ENCODE data around the gene MED27. TPM values are rescaled to one million over a fixed set of nuclear protein-coding genes. Genes with fewer than 3 reads are reported as not detected.

The MED27 gene
- total RNA-seq, 1 experiment from 2014 or later = 30.4 TPM

GRCh38 chr9:131826053-131826452 is 253.6 kb downstream of the MED27 start:
- BruUV-seq (replicated peaks) = no TSS peak

DNA sequence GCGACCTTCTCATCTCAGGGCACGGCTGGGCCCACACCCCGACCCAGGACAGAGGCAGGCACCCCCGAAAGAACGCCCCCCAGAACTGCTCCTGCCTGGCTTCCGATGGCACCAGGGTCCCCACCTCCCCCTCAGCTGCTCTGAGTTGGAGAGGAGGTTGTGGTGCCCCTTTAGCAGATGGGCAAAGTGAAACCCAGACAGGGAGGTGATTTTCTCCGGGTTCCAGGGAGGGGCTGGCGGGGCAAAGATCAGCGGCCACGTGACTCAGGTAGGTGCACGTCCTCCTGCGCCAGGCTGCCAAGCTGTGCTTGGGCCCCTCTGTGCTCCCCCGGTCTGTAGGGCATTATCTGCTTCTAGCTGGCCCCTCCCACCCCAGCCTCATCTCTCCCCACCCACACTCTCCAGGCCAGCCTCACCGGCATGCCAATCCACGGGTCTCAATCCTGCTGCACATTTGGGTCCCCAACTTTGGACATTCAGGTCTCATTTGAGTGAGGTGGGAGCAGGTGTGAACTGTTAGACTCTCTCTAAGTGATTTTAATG is 254.6 kb downstream of the MED27 start:
- no peak for TF ChIP-seq CTCF (IDR thresholded peaks at IDR 0.05; ENCODE audit: insufficient read depth in 1 of 2, low read depth in 1 of 2, low read length in 1 of 2, severe bottlenecking in 1 of 2, unreplicated experiment in 1 of 2)
- Mint-ChIP-seq H3K36me3 (ENCODE audit: insufficient read depth, unreplicated experiment) (no peaks in the 10 kb centered on the region), H3K9me3 (ENCODE audit: unreplicated experiment) (no peaks in the 10 kb centered on the region), H3K27me3 (ENCODE audit: insufficient read depth, unreplicated experiment) (peaks cover 26% of the 10 kb centered on the region), H3K4me1 (ENCODE audit: low read depth, unreplicated experiment) (no peaks in the 10 kb centered on the region), H3K27ac (ENCODE audit: unreplicated experiment) (no peak overlapping the region), H3K4me3 (ENCODE audit: unreplicated experiment) (no peak overlapping the region)
- H3K27me3 ChIP-seq (replicated peaks; ENCODE audit: control insufficient read depth, insufficient read depth, low read length) = peaks cover 1% of the 10 kb centered on the region
- H3K36me3 ChIP-seq (ENCODE audit: control insufficient read depth, insufficient read depth, low read length) = no peaks in the 10 kb centered on the region
- no TSS peak for BruUV-seq (replicated peaks)
- DNase-seq = no peak
- no peaks in the 10 kb centered on the region for H3K4me1 ChIP-seq
- no peak overlapping the region for H3K4me3 ChIP-seq (ENCODE audit: low read depth, low read length)
- ChIA-PET POLR2A (no interaction called here), CTCF (no interaction called here)
- intact Hi-C loops (cut with micrococcal nuclease; ENCODE audit: unreplicated experiment) = no loop called here
- no peaks in the 10 kb centered on the region for H3K9me3 ChIP-seq

More at GRCh38 chr9:131826053-131826452, 253.6 kb downstream of the MED27 start:
- no peaks in the 10 kb centered on the region for H3K9me3 ChIP-seq
- no peaks in the 10 kb centered on the region for H3K4me1 ChIP-seq
- H3K4me3 ChIP-seq (ENCODE audit: low read depth, low read length) = no peak overlapping the region
- no peak for DNase-seq
- no peak overlapping the region for H3K27ac Mint-ChIP-seq (ENCODE audit: unreplicated experiment)
- no peaks in the 10 kb centered on the region for H3K4me1 Mint-ChIP-seq (ENCODE audit: low read depth, unreplicated experiment)
- peaks cover 23% of the 10 kb centered on the region for H3K27me3 Mint-ChIP-seq (ENCODE audit: insufficient read depth, unreplicated experiment)
- H3K9me3 Mint-ChIP-seq (ENCODE audit: unreplicated experiment) = no peaks in the 10 kb centered on the region
- no peaks in the 10 kb centered on the region for H3K36me3 ChIP-seq (ENCODE audit: control insufficient read depth, insufficient read depth, low read length)
- H3K27me3 ChIP-seq (replicated peaks; ENCODE audit: control insufficient read depth, insufficient read depth, low read length) = peaks cover 1% of the 10 kb centered on the region
- ChIA-PET POLR2A (no interaction called here), CTCF (no interaction called here)
- no peaks in the 10 kb centered on the region for H3K36me3 Mint-ChIP-seq (ENCODE audit: insufficient read depth, unreplicated experiment)
- H3K4me3 Mint-ChIP-seq (ENCODE audit: unreplicated experiment) = no peak overlapping the region
- intact Hi-C loops (cut with micrococcal nuclease; ENCODE audit: unreplicated experiment) = no loop called here
- no peak for TF ChIP-seq CTCF (IDR thresholded peaks at IDR 0.05; ENCODE audit: insufficient read depth in 1 of 2, low read depth in 1 of 2, low read length in 1 of 2, severe bottlenecking in 1 of 2, unreplicated experiment in 1 of 2)

DNA sequence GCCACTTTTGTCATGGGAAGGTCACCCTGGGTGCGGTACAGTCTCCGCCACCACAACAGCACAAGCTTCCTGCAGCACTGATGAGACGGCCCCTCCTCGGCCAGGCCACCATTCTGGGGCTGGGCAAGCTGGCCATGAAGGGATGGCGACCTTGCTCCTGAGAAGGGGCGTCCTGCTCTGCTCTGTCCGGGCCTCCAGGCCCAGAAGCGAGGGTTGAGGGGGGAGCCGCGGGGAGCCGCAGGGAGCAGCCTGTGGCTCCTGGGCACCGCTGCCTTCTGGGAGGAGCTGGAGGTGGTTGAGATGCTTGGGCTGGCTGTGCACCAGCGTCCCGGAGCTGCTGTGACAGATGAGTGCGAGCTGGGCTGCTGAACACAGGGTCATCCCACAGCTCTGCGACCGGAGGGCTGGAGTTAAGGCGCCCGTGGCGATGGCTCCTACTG is 255.5 kb downstream of the MED27 start:
- ChIA-PET CTCF (interaction anchor here (0.6 kb wide), 1 partner anchor 450 kb away, joined by 3 read pairs; no protein-coding TSS in a partner anchor), POLR2A (no interaction called here)
- intact Hi-C loops (cut with micrococcal nuclease; ENCODE audit: unreplicated experiment) = no loop called here
- no peak overlapping the region for H3K4me3 ChIP-seq (ENCODE audit: low read depth, low read length)
- Mint-ChIP-seq H3K27me3 (ENCODE audit: insufficient read depth, unreplicated experiment) (peaks cover 27% of the 10 kb centered on the region), H3K9me3 (ENCODE audit: unreplicated experiment) (no peaks in the 10 kb centered on the region), H3K4me3 (ENCODE audit: unreplicated experiment) (no peak overlapping the region), H3K36me3 (ENCODE audit: insufficient read depth, unreplicated experiment) (no peaks in the 10 kb centered on the region), H3K4me1 (ENCODE audit: low read depth, unreplicated experiment) (no peaks in the 10 kb centered on the region), H3K27ac (ENCODE audit: unreplicated experiment) (no peak overlapping the region)
- H3K27me3 ChIP-seq (replicated peaks; ENCODE audit: control insufficient read depth, insufficient read depth, low read length) = peaks cover 1% of the 10 kb centered on the region
- no peaks in the 10 kb centered on the region for H3K9me3 ChIP-seq
- no TSS peak for BruUV-seq (replicated peaks)
- H3K36me3 ChIP-seq (ENCODE audit: control insufficient read depth, insufficient read depth, low read length) = no peaks in the 10 kb centered on the region
- no peak for TF ChIP-seq CTCF (IDR thresholded peaks at IDR 0.05; ENCODE audit: insufficient read depth in 1 of 2, low read depth in 1 of 2, low read length in 1 of 2, severe bottlenecking in 1 of 2, unreplicated experiment in 1 of 2)
- no peaks in the 10 kb centered on the region for H3K4me1 ChIP-seq
- DNase-seq = no peak
